GM12875 (cell line): ENCODE results near the gene WDR17.
A peak's percentile ranks its signal among the peaks of the same experiment; 100 is the strongest.

ENCODE experiments used
- H3K4me3 ChIP-seq: one replicate; pipeline ENCODE4 v1.5.1; 2011; ENCODE audit warnings: low read depth, low read length, control low read depth
- CTCF ChIP-seq: IDR thresholded peaks from 2 replicates; pipeline ENCODE4 v1.5.1; 2011; ENCODE audit warnings: low read depth, mild to moderate bottlenecking, control low read depth, inconsistent platforms, low read length, moderate library complexity, borderline replicate concordance; ENCODE audit not compliant: insufficient read depth

The WDR17 gene

GRCh38 chr4:176188654-176189053 is 123.0 kb downstream of the WDR17 start:
- no peak for TF ChIP-seq CTCF
- H3K4me3 ChIP-seq, result no peak overlapping the region

DNA sequence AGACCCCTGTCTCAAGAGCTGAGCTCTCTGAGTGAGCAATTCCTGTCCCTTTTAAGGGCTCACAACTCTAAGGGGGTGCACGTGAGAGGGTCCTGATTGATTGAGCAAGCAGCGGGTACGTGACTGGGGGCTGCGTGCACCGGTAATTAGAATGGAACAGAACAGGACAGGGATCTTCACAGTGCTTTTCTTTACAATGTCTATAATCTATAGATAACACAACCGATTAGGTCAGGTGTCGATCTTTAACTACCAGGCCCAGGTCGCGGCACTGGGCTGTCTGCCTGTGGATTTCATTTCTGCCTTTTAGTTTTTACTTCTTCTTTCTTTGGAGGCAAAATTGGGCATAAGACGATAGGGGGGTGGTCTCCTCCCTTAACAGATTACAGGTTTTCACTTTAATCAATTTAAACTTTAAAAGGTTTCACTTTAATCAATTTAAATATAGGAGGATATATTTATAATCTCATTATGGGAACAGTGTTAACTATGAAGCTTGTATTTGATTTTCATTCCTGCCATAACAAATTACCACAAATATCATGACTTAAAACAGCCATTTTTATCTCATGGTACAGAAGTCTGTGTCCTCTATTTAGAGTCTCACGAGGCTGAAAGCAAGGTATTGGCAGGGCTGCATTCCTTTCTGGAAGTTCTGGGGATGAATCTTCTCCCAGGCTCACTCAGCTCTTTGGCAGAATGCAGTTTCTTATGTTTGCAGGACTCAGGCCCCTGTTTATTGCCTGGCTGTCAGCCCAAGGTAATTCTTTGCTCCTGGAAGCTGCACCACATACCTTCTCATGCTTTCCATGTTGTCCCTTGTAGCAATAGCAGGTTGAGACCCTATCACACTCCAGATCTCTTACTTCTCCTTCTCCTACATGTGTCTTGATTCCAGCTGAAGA is 124.5 kb downstream of the WDR17 start:
- no peak overlapping the region for H3K4me3 ChIP-seq
- TF ChIP-seq CTCF, result no peak

DNA sequence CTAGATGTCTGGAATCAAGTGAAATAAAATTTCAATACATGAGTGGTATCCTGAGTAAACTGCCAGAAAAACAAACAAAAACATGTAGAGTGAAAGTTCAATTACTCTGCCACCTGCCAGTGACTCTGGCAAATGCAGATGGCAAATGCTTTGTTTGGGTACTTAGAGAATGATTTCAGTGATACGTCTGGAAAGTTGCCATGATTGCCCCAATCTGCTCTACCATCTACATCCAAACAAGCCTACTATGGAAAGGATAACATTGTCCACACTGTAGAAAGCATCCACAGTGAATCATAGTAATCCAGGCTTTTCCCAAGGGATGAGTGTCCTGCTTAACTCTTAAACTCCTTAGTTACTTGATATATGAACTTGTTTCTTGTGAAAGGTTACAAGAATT is 126.3 kb downstream of the WDR17 start:
- no peak for TF ChIP-seq CTCF
- no peak overlapping the region for H3K4me3 ChIP-seq

DNA sequence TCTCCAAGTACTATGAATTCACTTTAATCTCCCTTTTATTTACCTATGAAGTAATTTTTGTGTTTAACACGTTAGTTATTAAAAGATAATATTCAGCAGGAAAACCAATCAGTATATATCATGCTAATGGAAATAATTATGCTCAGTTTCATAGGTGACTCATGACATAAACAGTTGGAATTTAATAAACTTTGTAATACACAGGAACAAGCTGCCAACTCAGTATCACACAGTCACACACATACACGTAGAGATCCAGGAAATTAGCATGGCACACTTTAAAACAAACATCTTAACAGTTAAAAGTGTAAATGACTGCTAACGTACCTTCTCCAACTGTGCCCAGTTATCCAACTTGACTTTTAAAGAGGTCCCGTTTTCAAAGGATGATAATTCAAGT is 127.5 kb downstream of the WDR17 start:
- no peak for TF ChIP-seq CTCF
- no peak overlapping the region for H3K4me3 ChIP-seq

DNA sequence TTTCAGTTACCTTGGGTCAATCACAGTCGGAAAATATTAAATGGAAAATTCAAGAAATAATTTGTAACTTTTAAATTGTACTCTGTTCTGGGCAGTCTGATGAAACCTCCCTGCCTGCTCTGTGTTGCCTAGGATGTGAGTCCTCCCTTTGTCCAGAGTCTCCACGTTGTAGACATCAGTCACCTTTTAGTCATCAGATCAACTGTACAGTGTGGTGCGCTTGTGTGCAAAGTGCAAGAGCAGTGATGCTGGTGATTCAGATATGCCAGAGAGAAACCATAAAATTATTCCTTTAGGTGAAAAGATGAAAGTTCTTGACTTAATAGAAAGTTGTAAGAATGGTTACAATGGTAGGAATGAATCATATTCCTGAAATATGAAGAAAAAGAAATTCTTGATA is 128.3 kb downstream of the WDR17 start:
- no peak overlapping the region for H3K4me3 ChIP-seq
- TF ChIP-seq CTCF, result no peak

DNA sequence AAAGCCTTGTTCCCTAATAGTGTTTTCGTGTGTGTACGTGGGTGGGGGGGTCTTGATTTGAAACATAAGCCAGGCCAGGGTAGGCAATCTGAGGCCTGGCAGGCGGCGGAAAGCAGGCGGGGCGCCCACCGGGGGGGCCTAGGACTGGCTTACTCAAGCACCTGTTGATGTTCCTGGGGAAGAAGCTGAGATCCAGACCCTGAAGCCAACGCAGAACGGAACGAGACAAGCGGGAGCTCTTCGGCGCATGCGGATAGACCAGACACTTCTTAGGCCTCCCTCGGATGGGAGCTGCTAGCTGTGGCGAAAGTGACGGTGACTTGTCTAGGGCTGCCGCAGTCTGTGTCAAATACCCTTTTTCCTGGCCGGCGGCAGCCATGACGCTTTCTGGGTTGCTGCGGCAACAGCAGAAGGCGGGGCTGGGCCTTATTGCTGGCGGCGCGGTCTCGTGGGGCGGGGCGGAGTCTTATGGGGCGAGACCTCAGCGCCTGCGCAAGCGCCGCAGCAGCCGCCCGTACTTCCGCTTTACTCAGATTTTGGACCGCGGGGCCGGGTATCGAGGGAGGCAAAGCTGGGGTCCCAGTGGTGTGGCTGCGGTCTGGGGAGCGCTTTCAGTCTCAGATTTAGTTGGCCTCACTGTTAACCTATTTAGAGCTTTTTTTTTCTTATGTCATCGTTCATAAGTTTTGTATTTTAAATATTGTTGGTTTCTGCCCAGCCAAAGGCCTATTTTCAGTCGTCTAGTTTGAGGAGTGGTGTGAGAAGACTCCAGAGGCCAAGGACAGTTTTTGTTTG is 129.7 kb downstream of the WDR17 start, which contains the start of gene SPATA4:
SPATA4 (minus strand) TSS at position 402 of the 795 bp plus-strand sequence; CDS start at position 379, 23 bp downstream.
- H3K4me3 ChIP-seq, result peak within 1 kb of the TSS; percentile 67
- no peak for TF ChIP-seq CTCF
